GM19372 (cell line): Measurements from ENCODE around the gene TRIM73.
A peak's percentile ranks its signal among the peaks of the same experiment; 100 is the strongest.
"Not testable (repeated sequence)": the region's sequence is repeated elsewhere in the genome, so short reads cannot be mapped to it uniquely, and the experiment has no call there.

ENCODE experiments used
- ATAC-seq: cut with Tn5 transposase; IDR thresholded peaks from one replicate; pipeline ENCODE4 v1.9.1; 2021; ENCODE audit warnings: mild to moderate bottlenecking, low read depth, moderate library complexity; ENCODE audit not compliant: unreplicated experiment

The TRIM73 gene

DNA sequence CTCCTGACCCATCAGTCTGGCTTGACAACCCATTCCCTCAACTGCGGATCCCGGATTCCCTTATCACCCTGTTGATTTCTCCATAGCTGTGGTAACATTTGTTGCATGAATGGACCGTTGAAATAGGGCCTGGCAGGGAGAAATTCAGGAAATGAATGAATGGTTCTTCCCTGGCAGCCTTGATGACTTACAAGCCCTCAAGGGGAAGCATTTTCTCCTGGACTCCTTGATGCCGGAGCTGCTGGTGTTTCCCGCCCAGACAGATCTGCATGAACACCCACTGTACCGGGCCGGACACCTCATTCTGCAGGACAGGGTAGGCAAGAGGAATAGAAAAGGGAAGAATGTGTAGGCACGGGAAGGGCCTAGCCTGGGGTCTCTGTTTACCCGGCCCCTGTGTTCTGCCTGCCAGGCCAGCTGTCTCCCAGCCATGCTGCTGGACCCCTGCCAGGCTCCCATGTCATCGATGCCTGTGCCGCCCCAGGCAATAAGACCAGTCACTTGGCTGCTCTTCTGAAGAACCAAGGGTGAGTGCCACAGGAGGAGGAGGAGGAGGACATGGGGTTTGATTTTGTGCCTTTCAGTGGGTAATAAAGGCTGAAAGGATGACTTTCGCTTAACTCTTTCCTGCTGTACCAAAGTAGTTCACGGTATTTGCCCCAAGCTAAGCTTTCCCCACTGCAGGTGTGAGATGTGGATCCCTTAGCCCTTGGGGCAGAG, 19.4 kb downstream of the TRIM73 start:
- ATAC-seq, result not testable (repeated sequence)

GRCh38 chr7:75415428-75415817, 20.0 kb downstream of the TRIM73 start:
- not testable (repeated sequence) for ATAC-seq

DNA sequence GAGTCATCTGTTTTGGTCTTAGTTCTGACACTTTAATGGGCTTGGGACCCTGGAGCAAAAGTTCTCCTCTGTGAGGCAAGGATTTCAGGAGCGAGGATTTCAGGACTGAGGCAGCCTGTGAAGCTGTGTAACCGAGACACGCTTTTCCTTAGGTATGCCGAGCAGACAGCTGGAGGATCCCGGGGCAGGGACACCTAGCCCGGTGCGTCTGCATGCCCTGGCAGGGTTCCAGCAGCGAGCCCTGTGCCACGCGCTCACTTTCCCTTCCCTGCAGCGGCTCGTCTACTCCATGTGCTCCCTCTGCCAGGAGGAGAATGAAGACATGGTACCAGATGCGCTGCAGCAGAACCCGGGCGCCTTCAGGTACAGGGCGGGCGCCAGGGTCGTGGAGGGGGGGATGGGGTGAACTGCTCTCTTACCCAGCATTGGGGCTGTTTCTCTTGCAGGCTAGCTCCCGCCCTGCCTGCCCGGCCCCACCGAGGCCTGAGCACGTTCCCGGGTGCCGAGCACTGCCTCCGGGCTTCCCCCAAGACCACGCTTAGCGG, 20.5 kb downstream of the TRIM73 start:
- ATAC-seq, result not testable (repeated sequence)

- not testable (repeated sequence) for ATAC-seq
These were observed 21.4 kb downstream of the TRIM73 start for GRCh38 chr7:75416787-75417186.

DNA sequence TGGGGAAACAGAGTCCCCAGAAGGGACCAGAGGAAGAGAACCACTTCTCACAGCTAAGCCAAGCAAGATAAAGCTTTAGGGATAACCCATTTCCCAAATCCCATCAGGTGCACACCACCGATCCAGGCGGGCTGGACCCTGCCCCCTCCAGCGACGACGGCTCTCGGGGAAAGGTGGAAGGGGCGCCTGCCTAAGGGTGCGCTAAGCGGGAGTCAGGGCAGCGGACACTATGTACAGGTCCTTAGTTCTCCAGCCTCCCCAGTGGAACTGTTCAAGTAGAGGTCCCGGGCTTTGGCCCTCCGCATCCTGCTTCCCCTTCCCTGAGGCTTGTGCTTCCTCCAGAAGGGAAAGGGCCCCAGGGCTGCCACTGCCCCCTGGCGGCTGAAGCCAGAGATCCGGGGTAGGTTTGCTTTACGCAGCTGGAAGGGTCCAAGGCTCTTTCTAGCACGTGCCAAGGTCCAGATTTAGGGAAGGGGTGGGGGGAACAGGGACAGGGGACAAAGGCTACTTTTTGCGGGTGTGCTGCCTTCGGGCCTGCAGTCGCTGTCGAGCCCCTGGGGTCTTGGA, 22.9 kb downstream of the TRIM73 start:
- not testable (repeated sequence) for ATAC-seq

DNA sequence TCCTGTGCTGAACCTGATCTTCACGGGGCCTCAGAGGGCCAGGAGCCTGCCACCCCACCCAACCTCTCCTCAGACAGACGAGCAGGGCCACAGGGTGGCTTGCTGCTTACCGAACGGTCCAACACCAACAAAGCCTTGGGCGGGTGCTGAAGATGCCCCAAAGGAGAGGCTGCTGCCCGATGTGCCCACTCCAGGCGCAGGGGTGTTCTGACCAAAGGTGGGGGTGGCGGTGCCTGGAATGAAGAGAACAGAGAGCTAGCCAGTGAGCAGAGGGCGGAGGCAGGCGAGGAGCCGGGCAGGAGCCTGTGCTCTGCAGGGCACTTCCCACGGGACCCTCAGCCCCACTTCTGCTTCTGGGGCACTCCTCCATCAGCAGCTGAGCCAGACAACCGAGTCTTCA, 23.8 kb downstream of the TRIM73 start:
- ATAC-seq, result not testable (repeated sequence)

GRCh38 chr7:75419693-75420092, 24.3 kb downstream of the TRIM73 start:
- not testable (repeated sequence) for ATAC-seq

GRCh38 chr7:75420152-75420551, 24.7 kb downstream of the TRIM73 start:
- not testable (repeated sequence) for ATAC-seq

- ATAC-seq, result not testable (repeated sequence)
These were observed 26.6 kb downstream of the TRIM73 start for GRCh38 chr7:75421798-75422710.

DNA sequence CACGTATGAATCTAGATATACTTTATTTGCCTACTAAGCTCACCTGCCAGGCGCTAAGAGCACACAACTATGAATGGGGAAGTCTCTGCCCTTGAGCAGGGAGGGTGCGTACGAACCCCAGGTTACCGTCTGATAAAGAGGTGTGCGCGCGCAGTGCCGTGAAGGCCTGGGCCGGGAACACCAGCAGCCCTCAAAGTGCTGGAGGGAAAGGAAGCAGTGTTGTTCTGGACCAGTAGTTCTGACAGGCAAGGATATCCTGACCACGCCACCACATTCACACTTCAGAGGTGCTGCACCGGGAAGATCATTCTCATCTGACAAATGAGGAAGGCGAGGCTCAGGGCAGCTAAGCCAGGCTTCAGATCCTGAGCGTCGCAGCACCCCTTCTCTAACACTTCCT, 28.1 kb downstream of the TRIM73 start:
- not testable (repeated sequence) for ATAC-seq

DNA sequence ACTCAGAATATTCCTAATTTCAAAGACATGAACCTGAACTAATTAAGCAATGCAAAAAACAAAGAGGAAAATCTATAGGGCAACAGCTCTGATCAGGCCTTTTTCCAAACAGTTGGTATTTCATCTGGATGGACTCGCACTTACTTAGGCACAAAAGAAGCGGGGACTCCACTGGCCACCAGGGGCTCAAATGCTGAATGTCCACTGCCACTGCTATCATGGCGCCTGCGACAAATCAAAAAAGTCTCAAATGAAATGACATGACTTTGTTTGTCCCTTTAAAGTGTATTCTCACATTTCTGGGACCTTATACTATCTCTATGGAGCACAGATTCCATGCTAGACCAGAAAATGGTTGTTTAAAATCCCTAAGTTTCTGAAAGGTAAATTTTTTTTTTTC, 43.6 kb downstream of the TRIM73 start:
- not testable (repeated sequence) for ATAC-seq

GRCh38 chr7:75442101-75442464, 46.7 kb downstream of the TRIM73 start:
- peak; percentile 39 for ATAC-seq

DNA sequence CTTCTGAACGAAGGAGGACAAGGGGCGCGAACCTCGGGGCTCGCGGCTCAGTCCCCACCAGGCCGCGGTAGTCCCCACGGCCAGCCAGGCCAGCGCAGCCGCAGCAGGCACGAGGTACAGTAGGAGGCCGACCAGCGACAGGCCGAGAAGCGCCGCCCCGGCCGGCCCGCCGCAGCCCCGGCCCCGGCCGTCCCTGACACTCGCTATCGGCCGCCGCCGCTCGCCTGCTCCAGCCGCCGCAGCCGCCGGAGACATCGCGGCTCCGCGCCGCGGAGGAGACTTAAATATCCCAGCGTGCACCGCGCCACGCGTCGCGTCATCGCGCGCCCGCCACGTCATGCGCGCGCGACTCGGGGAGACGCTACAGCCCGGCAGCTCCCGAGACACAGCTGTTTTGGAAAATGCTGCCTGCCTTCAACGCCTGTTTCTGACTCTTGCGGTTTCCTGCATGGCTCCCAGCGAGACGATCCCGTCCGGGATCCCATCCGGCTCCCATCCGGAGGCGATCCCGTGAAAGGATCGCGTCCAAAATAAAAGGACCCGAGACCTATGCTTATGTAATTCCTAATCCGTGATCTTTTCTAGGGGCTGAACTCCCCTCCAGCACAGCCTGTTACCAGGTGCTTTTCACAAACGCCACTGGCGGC, 47.2 kb downstream of the TRIM73 start:
- ATAC-seq, result peak; percentile 86

DNA sequence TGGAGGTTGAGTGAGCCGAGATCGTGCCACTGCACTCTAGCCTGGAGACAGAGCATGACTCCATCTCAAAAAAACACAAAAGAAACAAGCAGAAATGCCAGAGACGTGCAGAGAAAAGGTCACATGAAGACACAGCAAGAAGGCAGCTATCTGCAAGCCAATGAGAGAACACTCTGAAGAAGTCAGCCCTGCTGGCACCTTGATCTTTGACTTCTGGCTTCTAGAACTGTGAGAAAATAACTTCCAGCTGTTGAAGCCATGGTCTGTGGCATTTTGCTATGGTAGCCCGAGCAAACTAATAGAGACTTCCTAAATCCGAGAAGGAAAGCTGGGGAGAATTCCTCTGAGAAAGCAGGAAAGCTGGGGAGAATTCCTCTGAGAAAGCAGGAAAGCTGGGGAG, 54.5 kb downstream of the TRIM73 start:
- ATAC-seq, result not testable (repeated sequence)

GRCh38 chr7:75452494-75452955, 57.1 kb downstream of the TRIM73 start:
- peak; percentile 88 for ATAC-seq
